Neural progenitor cell (in vitro differentiated cells): ENCODE measurements around the gene KMT5B.

Experiments used
- EZH2 ChIP-seq: fragments of 200-600 bp; sonication (generic); IDR thresholded peaks from 2 replicates; pipeline ENCODE4 v1.6.1; 2017; ENCODE audit warnings: antibody characterized with exemption, mild to moderate bottlenecking, moderate library complexity
- TF ChIP-seq, protein P1 (sequence below): fragments of 200-600 bp; sonication (generic); IDR thresholded peaks from 2 replicates; pipeline ENCODE4 v1.5.1; 2017; ENCODE audit warnings: antibody characterized with exemption, mild to moderate bottlenecking

DNA sequence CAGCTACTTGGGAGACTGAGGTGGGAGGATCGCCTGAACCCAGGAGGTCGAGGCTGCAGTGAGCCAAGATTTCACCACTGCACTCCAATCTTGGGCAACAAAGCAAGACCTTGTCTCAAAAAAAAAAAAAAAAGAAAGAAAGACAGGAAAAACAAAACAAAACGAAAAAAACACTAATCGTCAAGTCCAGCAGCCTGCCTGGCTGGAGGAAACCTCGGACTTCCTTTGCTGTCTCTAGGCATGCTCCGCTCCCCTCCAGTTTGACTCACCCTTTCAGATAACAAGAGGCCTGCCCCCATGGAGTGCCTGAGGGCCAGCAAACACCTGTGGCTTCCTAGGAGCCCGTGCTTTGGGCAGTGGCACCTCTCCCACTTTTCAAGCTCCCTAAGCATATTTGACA lies 63.1 kb downstream of the KMT5B start:
- TF ChIP-seq, protein P1, sequence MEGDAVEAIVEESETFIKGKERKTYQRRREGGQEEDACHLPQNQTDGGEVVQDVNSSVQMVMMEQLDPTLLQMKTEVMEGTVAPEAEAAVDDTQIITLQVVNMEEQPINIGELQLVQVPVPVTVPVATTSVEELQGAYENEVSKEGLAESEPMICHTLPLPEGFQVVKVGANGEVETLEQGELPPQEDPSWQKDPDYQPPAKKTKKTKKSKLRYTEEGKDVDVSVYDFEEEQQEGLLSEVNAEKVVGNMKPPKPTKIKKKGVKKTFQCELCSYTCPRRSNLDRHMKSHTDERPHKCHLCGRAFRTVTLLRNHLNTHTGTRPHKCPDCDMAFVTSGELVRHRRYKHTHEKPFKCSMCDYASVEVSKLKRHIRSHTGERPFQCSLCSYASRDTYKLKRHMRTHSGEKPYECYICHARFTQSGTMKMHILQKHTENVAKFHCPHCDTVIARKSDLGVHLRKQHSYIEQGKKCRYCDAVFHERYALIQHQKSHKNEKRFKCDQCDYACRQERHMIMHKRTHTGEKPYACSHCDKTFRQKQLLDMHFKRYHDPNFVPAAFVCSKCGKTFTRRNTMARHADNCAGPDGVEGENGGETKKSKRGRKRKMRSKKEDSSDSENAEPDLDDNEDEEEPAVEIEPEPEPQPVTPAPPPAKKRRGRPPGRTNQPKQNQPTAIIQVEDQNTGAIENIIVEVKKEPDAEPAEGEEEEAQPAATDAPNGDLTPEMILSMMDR = no peak
- no peak for TF ChIP-seq EZH2
